ENCODE data around the gene NPAS3. TPM values are rescaled to one million over a fixed set of nuclear protein-coding genes. Genes with fewer than 3 reads are reported as not detected.
A peak's percentile ranks its signal among the peaks of the same experiment; 100 is the strongest.

NPAS3 gene
- total and polyA plus RNA-seq, 11 donors = 0.15 to 3.4 (median 0.92) TPM

DNA sequence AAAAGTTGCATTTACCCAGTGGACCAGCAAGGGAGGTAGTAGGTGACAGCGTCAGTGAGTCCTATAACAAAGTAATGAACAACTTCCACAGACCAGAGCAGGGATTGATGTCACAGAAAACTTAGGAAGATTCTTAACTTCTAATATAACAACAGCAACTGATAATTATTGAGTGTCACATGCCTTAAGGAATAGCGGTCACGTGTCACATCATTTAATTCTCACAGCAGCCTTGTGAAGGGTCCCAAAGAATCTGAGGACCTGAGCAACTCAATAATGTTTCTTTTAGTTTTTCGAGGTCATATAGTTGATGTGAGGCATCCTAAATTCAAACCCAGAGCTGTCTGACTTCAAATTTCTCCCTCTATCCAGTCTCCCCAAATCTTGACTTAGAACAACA, 590.0 kb downstream of the NPAS3 start:
- no peak for ATAC-seq
- H3K9me3 ChIP-seq = no peaks in the 10 kb centered on the region
- no peaks in the 10 kb centered on the region for H3K4me1 ChIP-seq
- H3K36me3 ChIP-seq = no peaks in the 10 kb centered on the region
- intact Hi-C loops (cut with DNase I) = no loop called here
- H3K4me3 ChIP-seq = no peak overlapping the region
- TF ChIP-seq, protein P1, sequence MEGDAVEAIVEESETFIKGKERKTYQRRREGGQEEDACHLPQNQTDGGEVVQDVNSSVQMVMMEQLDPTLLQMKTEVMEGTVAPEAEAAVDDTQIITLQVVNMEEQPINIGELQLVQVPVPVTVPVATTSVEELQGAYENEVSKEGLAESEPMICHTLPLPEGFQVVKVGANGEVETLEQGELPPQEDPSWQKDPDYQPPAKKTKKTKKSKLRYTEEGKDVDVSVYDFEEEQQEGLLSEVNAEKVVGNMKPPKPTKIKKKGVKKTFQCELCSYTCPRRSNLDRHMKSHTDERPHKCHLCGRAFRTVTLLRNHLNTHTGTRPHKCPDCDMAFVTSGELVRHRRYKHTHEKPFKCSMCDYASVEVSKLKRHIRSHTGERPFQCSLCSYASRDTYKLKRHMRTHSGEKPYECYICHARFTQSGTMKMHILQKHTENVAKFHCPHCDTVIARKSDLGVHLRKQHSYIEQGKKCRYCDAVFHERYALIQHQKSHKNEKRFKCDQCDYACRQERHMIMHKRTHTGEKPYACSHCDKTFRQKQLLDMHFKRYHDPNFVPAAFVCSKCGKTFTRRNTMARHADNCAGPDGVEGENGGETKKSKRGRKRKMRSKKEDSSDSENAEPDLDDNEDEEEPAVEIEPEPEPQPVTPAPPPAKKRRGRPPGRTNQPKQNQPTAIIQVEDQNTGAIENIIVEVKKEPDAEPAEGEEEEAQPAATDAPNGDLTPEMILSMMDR (IDR thresholded peaks at IDR 0.05) = no peak
- no peak for TF ChIP-seq POLR2A (IDR thresholded peaks at IDR 0.05)
- H3K27me3 ChIP-seq = no peaks in the 10 kb centered on the region
- H3K27ac ChIP-seq = no peak overlapping the region
- 90 to 94% (median 93%) methylated on average over 4 of the region's 4 CpGs for WGBS, 4 donors
- DNase-seq = no peak

DNA sequence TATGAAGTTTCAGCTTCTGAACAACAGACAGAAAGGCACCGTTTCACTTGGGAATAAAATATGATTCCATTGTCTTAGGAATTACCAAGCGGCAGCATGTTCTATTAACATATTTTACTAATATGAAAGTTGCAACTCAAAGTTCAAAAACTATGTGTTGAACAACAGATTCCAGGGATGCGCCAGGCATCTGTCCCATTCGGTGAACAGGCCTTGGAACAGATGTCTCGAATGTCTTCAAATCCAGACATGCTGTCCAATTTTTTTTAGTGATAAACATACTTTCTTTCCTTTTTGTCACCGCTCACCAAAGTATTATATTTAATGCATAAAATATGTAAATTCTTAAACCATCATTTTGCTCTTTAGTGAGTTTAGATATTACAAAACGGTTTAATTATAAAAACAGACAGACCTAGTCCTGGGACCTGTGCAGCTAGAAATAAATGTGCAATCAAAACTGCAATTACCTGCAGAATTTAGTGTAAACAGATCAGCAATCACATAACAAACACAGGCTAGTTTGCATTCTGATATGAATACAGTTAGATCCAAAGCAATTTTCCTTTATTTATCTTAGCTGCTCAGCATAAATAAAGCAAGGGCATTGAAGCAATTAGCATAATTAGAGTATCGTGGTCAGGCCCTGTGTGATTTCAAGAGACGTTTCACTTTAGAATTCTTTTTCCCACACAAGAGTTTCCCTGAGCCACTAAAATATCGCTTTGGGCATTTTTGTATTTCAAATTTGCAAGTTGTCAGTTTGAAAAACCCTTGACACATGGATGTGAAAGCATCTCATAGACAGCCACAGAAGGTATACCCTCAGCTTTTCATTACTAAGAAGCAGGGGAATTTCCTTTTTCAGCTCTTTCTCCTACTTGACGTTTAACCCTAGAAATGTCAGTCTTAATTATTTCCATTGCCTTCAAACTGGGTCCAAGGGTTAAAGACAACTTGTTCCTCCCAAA, 591.4 kb downstream of the NPAS3 start:
- intact Hi-C loops (cut with DNase I) = no loop called here
- Histone ChIP-seq H3K27me3 (no peaks in the 10 kb centered on the region), H3K9me3 (no peaks in the 10 kb centered on the region), H3K4me1 (no peaks in the 10 kb centered on the region), H3K4me3 (no peak overlapping the region), H3K36me3 (no peaks in the 10 kb centered on the region), H3K27ac (no peak overlapping the region)
- no peak for TF ChIP-seq POLR2A (IDR thresholded peaks at IDR 0.05)
- TF ChIP-seq, protein P1 (IDR thresholded peaks at IDR 0.05) = no peak
- no peak for ATAC-seq
- no peak for DNase-seq
- WGBS, 4 donors = 83 to 88% (median 86%) methylated on average over 11 of the region's 11 CpGs

DNA sequence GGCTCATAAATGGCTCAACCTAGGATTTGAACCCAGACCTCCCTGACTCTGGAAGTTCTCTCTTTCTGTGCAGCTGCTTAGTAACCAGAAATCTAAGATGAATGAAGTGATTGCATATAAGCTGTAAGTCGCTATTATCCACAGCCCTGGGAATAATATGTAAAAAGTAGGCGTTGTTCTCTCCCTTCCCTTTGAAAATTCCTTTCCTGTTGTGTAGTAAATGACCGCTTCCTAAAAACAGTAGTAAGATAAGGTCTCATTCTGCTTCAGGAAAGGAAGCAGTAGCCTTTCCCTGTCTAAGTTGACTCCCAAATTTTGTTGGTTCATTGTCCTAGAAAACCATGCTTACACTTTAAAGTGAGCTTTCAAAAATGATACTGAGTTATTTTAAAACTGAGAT, 593.9 kb downstream of the NPAS3 start:
- TF ChIP-seq POLR2A (IDR thresholded peaks at IDR 0.05) = no peak
- TF ChIP-seq, protein P1 (IDR thresholded peaks at IDR 0.05) = no peak
- Histone ChIP-seq H3K27ac (peak overlapping the region in 2 of 12 donors; percentile 25 to 41), H3K9me3 (no peaks in the 10 kb centered on the region), H3K36me3 (no peaks in the 10 kb centered on the region), H3K27me3 (no peaks in the 10 kb centered on the region), H3K4me1 (no peaks in the 10 kb centered on the region), H3K4me3 (no peak overlapping the region)
- intact Hi-C loops (cut with DNase I) = no loop called here
- 33 to 60% (median 49%) methylated on average over 3 of the region's 3 CpGs for WGBS, 4 donors
- ATAC-seq (no peak), DNase-seq (no peak)

- intact Hi-C loops (cut with DNase I) = no loop called here
- ATAC-seq = no peak
- H3K27ac ChIP-seq = no peak overlapping the region
- no peaks in the 10 kb centered on the region for H3K9me3 ChIP-seq
- TF ChIP-seq, protein P1 (IDR thresholded peaks at IDR 0.05) = no peak
- TF ChIP-seq POLR2A (IDR thresholded peaks at IDR 0.05) = no peak
- WGBS, 4 donors = 93 to 98% (median 96%) methylated on average over 2 of the region's 2 CpGs
- H3K27me3 ChIP-seq = no peaks in the 10 kb centered on the region
- DNase-seq = no peak
- no peak overlapping the region for H3K4me3 ChIP-seq
- H3K4me1 ChIP-seq = no peaks in the 10 kb centered on the region
- H3K36me3 ChIP-seq = no peaks in the 10 kb centered on the region
Observed at GRCh38 chr14:33534104-33534503, 595.4 kb downstream of the NPAS3 start.
